Measurements from ENCODE around the gene MEAF6.

Gene MEAF6

GRCh38 chr1:37502104-37502503 lies 12.5 kb downstream of the MEAF6 start:
- Histone ChIP-seq H3K4me3 (replicated peaks; ENCODE audit: low read depth, low read length) (no peak overlapping the region), H3K27me3 (replicated peaks; ENCODE audit: control insufficient read depth, insufficient read depth, low read length) (no peaks in the 10 kb centered on the region), H3K36me3 (ENCODE audit: control insufficient read depth, insufficient read depth, low read length) (peaks cover 12% of the 10 kb centered on the region)
- no peak for DNase-seq (ENCODE audit: extremely low read depth, insufficient read length)
- no peak for TF ChIP-seq CTCF (IDR thresholded peaks at IDR 0.05; ENCODE audit: insufficient read depth, low read length, poor library complexity, severe bottlenecking)

GRCh38 chr1:37501661-37502060 lies 12.9 kb downstream of the MEAF6 start:
- DNase-seq (ENCODE audit: extremely low read depth, insufficient read length): no peak
- no peak overlapping the region for H3K4me3 ChIP-seq (replicated peaks; ENCODE audit: low read depth, low read length)
- no peaks in the 10 kb centered on the region for H3K27me3 ChIP-seq (replicated peaks; ENCODE audit: control insufficient read depth, insufficient read depth, low read length)
- peaks cover 12% of the 10 kb centered on the region for H3K36me3 ChIP-seq (ENCODE audit: control insufficient read depth, insufficient read depth, low read length)
- TF ChIP-seq CTCF (IDR thresholded peaks at IDR 0.05; ENCODE audit: insufficient read depth, low read length, poor library complexity, severe bottlenecking): no peak

- no peak for DNase-seq (ENCODE audit: extremely low read depth, insufficient read length)
- no peaks in the 10 kb centered on the region for H3K27me3 ChIP-seq (replicated peaks; ENCODE audit: control insufficient read depth, insufficient read depth, low read length)
- peaks cover 11% of the 10 kb centered on the region for H3K36me3 ChIP-seq (ENCODE audit: control insufficient read depth, insufficient read depth, low read length)
- H3K4me3 ChIP-seq (replicated peaks; ENCODE audit: low read depth, low read length): no peak overlapping the region
- TF ChIP-seq CTCF (IDR thresholded peaks at IDR 0.05; ENCODE audit: insufficient read depth, low read length, poor library complexity, severe bottlenecking): no peak
Measured at GRCh38 chr1:37498872-37499617, 15.5 kb downstream of the MEAF6 start.

GRCh38 chr1:37497832-37498231 lies 16.7 kb downstream of the MEAF6 start:
- H3K27me3 ChIP-seq (replicated peaks; ENCODE audit: control insufficient read depth, insufficient read depth, low read length): no peaks in the 10 kb centered on the region
- H3K36me3 ChIP-seq (ENCODE audit: control insufficient read depth, insufficient read depth, low read length): peaks cover 7% of the 10 kb centered on the region
- TF ChIP-seq CTCF (IDR thresholded peaks at IDR 0.05; ENCODE audit: insufficient read depth, low read length, poor library complexity, severe bottlenecking): no peak
- no peak for DNase-seq (ENCODE audit: extremely low read depth, insufficient read length)
- H3K4me3 ChIP-seq (replicated peaks; ENCODE audit: low read depth, low read length): no peak overlapping the region

- Histone ChIP-seq H3K27me3 (replicated peaks; ENCODE audit: control insufficient read depth, insufficient read depth, low read length) (no peaks in the 10 kb centered on the region), H3K36me3 (ENCODE audit: control insufficient read depth, insufficient read depth, low read length) (peaks cover 3% of the 10 kb centered on the region), H3K4me3 (replicated peaks; ENCODE audit: low read depth, low read length) (no peak overlapping the region)
- DNase-seq (ENCODE audit: extremely low read depth, insufficient read length): no peak
- TF ChIP-seq CTCF (IDR thresholded peaks at IDR 0.05; ENCODE audit: insufficient read depth, low read length, poor library complexity, severe bottlenecking): no peak
Measured at GRCh38 chr1:37495875-37496274, 18.7 kb downstream of the MEAF6 start.
